Middle frontal gyrus (tissue), 1 donor: Measurements from ENCODE around the gene GNAI3.

Source experiments
- DNase-seq: peaks from one replicate; pipeline ENCODE4 v3.0.0-alpha.2; 2015; ENCODE audit warnings: low spot score; ENCODE audit errors: extremely low spot score

GNAI3 gene

DNA sequence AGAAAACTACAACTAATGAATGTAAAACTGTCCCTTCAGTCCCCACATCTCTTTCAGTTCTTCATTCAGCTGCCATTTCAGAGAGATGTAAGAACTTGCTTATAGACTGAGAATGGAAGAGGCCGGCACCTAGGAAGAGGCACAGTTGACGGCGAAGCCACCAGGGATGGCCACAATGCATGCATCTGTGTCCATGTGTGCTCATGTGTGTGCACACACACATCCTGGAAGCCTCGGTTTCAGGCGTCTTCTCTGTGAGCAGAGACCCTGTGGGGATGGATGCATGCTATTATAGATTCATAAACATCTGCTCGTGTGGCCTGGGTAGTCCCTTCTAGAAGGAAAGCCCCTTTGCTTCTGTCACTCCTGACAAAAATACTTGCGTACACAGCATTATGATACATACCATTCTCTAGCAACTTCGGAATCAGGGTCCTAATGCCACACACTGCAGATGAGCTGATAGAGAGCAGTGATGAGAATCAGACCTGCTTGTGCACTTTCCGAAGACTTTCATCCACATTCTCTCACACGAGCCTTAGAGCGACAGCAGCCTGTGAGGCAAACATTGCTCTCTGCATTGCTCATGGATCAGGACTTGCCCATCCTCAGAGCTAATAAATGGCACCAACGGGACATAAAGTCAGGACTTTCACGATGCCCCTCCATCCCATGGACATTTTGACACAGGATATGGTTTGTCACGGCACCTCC is 21.2 kb upstream of the GNAI3 start:
- DNase-seq = no peak

DNA sequence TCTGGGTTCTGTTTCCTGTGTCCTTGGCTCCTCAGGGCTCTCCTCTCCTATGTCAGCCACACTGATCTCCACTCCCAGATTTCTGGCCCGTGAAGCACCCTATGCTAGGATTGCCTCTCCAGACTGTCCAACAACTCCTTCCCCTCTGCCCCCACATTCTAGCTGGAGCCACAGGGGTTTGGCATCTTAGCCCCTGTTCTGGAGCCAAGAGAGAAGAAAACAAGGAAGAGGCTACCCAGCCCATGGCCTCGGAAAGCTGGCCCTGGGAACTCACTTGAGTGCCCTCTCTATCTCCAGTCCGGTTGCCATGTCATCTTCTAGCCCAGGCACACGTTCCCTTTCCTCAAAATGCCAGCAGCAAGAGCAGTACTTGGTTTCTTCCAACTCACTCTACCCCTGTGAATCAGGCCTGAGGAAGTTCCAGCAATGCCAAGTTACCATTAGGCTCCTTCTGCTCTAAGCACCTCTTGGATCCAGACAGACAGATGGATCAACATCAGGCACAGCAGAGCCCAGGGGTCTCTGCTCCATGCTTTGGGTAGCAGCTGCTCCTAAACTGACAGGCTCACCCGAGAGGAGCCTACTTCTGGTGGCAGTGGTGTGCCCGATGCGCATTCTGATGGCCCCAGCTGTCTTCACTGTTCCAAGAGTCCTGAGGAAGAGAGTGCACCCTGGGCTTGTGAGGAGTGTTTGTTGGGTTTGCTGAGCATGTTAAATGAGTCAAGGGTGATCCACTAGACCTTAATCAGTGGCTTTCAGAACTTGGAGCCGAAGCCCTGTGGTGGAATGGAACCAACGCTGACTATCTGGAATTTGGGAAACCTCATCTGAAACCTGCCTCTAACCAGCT is 20.3 kb upstream of the GNAI3 start:
- DNase-seq = no peak

DNA sequence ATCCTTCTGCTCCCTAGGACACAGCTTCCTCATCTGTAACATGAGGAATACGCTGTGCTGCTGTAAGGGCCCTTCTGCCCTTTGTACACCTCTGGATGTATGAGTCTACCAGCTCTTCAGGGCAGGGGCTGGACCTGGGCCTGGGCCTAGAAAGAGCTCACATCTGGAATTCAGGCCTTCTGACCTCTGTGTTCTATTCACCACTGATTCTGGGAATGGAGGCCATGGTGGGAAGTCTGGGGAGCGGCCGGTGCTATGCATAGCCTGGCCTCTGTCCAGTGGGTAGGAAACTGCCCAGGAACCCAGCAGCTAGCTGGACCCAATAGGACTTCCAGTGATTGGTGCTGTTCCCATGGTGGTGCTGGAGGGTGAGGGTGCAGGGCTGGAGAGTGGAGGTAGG is 19.7 kb upstream of the GNAI3 start:
- no peak for DNase-seq

DNA sequence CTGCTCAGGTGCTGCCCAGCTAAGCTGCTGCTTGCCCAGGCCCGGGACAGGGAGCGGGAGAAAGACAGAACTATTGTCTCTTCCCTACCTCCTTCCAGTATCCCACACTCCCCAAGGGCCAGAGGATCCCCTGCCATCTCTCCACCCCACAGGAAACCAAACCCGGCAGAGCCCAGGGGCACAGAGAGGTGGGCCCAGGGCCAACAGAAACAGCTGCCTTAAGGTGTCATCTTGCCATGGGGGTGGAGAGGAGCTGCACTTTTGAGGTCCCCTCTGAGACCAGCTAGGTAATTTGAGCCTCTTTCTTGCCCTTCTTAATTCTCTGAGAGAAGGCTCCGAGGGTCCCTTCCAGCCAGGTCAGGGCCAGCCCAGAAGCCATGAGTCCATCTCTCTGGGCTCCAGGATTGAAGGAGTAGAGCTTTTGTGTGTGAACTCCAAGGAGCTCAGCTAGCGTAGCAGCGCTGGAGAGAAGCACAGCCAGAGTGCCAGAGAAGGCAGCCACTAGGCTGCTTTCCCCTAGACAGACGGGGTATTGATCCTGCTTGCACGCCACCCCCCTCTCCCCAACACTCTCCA is 18.4 kb upstream of the GNAI3 start:
- no peak for DNase-seq

DNA sequence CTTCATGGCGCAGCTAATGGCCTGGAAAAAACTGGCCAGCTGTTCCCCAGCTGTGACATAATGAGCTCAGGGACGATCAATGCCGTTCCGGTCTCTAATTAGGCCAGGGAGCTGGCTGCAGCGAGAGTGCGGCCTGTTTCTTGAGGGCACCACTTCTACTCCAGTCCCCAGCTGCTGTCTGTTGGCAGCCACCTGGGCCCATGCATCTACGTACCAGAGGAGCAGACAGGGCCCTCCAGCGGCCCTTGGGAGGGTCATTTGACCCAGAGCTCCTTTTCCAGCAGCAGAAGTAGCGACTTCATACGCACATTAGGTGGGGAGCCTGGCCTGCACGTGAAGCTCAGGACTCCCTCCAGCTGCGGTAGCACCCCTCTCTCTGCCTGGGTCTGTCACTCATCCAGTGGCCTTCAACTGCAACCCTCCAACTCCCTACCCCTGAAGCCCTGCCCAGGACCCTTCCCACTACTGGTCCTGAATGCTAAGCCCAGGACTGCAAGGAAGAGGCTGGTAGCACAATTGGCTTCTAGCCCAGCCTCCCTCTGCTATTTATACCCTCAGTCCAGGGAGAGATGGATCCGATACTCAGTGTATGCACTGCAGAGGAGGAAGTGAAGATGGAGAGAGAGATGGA is 17.8 kb upstream of the GNAI3 start:
- DNase-seq = no peak

DNA sequence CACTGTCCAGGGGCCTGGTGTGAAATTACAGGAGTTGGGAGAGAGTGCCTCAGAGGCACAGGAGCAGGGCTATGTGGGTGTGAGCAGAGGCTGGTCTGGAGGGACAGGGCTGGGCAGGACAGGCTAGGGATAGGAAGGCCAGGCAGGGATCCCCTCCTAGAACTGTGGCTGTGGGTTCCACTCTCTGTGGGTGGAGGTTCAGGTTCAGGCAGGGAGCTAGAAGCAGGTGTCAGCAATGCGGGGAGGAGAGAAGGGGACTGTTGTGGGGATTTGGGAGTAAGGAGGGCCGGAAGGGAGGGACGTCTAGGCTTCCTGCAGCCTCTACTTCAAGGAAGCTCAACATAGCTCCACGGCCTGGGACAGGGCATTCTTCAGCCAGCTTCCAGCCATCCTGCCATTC is 17.0 kb upstream of the GNAI3 start:
- no peak for DNase-seq

DNA sequence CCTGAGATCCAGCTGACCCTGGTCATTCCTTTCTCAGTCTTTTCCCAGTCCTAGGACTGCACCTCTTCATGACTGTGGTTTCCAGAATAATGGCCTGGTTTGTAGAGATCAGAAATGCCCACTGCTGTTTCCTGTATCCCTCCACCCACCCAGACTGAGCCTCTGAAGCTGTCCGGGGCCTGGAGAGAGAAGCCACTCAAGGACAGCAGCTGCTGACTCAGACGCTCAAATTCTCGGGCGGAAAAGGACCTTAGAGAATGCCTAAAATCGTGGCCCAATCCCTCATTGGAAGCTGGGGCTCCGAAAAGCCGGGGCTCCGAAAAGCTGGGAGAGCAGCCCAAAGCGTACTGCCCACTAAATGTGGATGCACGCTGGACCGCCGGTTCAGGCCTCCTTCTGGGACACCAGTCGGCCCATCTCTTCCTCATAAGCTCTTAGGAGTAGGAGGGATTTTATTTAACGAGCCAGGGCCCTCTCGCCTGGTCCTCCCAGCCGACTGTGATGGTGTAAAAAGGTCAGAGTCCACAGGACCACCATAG is 16.5 kb upstream of the GNAI3 start:
- no peak for DNase-seq

DNA sequence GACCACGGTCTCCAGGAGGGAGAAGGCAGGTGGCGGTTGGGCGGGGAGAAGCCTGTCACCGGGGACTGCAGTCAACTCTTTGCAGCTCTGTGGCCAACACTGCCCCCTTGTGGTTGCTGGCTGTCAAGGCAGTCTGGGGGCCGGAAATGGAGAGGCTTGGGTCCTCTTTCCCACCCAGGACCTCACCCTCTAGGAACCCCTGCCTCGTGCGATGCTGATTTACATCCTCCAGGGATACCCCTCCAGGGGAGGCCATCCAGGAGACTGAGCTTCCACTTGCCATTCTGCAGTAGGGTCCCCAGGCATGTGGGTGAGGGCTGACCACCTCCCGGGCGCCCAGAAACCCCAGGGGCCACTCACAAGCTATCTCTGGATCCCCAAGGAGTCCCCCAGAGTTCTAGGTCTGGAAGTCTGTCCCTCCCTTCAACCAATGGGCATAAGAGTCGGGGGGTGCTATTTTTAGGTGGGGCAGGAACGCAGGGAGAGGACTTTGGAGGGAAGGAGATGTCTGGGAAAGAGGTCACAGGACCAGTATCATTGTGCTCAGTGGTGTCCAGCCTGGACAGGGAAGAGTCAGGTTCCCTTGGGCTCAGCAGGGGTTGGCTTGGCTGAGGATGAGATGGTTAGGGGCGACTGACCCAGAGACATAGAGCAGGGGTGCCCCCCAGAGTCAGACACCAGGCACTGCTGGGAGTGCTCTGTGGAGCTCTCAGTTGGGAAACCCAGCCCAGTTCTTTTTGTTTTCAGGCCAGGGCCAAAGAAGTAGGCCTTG is 15.9 kb upstream of the GNAI3 start:
- peak; percentile 75 for DNase-seq

DNA sequence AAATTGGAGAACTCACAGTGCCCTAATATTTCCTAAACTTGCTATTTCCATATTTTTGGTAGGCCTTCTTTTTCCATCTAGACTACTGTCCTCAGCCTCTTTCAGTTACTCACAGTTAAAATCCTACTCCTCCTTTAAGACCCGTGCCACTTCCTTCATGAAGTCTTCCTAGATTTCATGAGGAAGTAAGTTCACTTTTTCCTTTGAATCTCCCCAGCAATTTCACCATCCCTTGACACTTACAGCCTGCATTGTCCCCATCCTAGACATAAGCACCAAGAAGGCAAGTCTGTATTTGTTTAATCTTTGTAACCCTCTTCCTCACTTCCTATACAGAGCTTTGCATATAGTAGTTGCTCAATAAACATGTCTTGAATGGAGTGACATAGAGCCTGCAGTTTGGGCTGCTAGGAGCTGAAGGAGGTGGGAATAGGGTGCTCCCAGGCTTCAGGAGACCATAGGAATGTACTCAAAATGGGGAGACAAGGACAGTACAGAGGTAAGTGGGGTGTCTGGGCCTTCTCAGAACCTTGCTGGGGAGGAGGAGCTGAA is 14.0 kb upstream of the GNAI3 start:
- DNase-seq = no peak

DNA sequence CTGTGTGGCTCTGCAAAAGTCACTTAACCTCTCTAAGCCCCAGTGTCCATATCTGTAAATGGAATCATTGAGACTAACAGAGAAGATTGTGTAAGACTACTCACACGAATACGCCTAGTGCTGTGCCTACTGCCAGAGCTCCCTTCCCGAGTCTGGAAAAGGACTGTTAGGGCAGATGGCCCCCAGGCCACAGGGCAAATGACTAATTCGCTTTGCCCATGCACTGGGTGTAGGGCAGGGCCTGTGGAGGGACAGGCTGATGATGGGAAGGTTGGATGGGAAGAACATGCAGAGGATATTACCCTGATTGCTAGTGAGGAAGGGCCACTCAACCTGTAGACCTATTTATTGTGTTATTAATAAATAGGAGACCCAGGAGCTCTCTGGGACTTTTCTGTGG is 12.9 kb upstream of the GNAI3 start:
- DNase-seq = no peak

DNA sequence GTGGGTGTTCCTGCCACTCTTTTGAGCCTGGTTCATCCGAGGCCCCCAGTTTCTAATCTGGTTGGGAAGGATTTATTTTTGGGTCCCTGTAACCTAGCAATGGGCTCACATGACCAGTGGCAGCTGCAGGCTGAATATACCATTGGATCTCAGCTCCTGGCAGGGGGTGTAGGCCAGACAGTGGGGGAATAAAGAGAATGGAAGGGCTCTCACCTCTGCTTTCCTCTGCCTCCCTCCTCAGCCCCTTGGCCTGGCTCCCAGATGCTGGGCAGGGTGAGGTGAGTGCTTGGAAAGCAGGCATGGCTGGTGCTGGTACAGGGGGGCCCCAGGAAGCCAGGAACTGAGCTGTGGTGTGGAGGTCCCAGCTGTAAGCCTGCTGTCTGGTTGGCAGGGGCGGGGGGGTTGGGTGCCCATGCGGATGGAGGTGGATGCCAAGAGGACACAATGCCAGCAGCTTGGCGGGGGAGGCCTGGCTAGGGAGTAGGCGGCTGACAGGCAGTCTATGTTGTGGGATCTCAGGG is 12.4 kb upstream of the GNAI3 start:
- DNase-seq = peak; percentile 48

DNA sequence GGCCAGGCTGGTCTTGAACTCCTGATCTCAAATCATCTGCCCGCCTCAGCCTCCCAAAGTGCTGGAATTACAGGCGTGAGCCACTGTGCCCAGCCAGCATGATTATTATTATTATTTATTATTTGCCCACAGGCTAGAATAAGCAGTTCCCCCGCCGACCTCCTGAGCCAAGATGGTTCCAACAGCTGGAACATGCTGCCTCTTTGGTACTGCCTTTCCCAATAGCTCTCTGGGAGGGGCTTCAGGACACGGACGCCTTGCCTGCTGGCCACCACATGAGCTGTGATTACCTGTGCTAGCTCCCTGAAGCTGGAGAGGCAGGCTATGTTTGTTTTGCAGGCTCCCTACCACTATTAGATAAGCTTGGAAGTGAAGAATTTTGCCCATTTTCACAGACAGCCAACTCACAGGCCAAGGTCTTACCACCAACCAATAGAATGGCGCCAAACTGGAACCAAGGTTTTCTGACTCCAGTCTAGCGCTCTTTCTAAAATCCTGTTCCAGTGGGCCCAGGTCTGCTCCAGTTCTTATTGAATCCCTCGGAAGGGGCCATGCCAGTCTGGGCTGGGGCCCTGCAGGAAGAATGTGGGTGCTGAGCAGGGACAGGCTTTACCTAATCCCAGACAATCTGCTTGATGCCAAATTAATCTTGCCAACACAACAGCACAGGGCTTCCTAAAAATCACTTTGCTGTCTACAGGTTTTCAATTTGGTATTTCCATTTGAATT is 10.8 kb upstream of the GNAI3 start:
- DNase-seq = no peak

DNA sequence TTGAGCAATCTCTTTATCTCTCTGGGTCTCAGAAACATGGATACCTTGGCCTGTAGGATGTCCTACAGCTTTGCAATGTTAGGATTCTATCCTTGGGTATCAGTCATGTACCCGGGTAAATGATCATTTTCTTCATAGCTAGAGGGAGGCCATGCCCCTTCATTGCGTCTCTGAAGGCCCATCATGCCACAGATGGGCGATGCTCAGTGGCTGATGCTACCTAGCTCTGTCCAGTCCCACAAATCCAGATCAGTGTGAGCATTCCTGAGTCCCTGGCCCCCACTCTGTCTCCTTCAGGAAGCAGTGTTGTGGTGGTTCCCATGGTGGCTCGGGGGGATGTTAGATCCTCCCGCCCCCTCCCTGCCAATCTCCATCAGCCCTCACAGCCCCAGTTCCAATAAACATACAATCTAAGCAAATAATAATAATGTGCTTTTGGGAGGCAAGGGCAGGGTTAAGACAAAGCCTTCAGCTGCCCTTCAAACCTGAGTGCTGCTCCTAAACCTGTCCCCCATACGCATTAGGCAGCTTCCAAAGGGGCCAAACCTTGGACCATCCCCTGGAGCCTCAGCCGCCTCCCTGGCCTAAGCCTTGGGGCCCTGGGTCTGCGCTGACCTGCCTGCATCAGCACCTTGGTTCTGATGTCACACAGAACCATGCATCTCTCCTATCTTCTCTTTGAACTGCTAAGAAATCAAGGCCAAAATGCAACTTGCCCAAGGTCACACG is 9.4 kb upstream of the GNAI3 start:
- DNase-seq = no peak

DNA sequence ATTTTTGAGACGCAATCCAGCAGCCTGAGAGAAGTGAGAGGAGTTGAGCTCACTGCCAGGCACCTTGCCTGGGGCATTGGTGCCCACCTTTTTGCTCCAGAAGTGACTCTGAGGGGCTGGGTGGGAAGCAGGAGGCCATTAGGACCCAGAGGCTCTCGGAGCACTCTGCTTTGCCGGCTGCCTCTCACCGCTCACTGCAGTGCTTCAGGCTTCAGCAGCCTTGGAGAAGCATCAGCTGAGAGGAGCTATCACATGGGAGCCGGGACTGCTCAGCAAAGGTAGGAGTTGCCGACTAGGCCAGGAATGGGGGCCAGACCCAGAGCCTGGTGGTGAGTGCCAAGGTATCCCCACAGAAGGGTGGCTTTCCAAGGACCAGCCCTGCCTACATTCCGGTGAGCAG is 8.7 kb upstream of the GNAI3 start, which contains the start of gene GPR61:
Gene GPR61 (plus strand): TSS at position 197 of the 400 bp plus-strand sequence. CDS start 3,151 bp downstream, outside the sequence.
- peak; percentile 54 for DNase-seq

DNA sequence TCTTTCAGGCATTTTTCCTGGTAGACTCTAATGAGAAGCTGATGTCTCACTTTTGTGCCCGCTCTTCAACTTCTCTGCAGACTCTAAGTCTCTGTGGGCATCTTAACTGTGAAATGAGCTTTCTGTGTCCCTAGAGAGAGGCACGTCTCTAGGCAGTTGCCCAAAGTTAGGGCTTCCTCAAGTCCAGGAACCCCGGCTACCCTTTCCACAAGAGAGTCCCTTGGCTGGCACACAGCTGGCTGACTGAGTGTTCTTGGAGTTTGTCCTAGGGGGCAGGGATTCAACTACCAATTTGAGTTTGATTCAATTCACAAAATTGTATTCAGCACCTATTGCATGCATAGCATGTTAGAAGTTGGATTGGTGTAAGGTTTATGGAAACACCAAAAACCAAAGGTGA is 7.3 kb upstream of the GNAI3 start:
- DNase-seq = no peak

DNA sequence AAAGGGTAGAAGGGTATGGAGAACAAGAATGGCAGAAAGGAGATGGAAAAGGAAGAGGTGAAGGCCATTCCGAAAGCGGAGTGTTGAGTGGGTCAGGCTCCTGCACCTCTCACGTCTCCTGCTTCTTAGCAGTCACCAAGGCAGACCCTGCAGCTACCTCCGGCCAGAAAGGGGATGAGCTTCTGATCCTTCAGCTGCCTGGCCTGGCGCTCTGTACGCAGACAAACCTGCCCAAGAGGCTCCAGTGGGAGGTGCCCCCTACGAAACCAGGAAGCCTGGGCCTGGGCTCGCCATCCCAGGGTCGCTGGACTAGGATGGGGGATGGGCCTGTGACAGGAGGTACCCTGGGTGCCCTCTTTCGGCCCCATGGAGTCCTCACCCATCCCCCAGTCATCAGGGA is 5.8 kb upstream of the GNAI3 start:
- DNase-seq = no peak

DNA sequence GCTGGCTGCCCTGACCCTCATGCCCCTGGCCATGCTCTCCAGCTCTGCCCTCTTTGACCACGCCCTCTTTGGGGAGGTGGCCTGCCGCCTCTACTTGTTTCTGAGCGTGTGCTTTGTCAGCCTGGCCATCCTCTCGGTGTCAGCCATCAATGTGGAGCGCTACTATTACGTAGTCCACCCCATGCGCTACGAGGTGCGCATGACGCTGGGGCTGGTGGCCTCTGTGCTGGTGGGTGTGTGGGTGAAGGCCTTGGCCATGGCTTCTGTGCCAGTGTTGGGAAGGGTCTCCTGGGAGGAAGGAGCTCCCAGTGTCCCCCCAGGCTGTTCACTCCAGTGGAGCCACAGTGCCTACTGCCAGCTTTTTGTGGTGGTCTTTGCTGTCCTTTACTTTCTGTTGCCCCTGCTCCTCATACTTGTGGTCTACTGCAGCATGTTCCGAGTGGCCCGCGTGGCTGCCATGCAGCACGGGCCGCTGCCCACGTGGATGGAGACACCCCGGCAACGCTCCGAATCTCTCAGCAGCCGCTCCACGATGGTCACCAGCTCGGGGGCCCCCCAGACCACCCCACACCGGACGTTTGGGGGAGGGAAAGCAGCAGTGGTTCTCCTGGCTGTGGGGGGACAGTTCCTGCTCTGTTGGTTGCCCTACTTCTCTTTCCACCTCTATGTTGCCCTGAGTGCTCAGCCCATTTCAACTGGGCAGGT is 5.0 kb upstream of the GNAI3 start:
- DNase-seq = no peak

DNA sequence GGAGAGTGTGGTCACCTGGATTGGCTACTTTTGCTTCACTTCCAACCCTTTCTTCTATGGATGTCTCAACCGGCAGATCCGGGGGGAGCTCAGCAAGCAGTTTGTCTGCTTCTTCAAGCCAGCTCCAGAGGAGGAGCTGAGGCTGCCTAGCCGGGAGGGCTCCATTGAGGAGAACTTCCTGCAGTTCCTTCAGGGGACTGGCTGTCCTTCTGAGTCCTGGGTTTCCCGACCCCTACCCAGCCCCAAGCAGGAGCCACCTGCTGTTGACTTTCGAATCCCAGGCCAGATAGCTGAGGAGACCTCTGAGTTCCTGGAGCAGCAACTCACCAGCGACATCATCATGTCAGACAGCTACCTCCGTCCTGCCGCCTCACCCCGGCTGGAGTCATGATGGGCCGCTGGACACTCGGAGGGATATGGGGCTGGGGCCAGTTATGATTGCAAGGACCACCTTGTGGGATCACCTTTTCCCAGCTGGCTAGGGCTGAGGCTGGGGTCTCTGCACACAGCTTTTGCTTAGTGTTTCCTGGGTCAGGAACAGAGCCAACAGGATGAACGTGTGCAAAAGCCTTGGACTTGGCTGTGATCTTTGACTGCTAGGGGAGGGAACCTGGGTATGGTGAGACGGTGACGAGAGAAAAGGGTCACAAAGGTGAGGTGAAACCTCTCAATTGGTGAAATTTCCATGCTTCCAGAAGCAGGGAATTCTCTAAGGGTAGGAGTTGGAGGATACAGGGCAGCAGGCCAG is 4.3 kb upstream of the GNAI3 start:
- DNase-seq = no peak
